ENCODE data around the gene ANO7. TPM values are rescaled to one million over a fixed set of nuclear protein-coding genes. Genes with fewer than 3 reads are reported as not detected.
A peak's percentile ranks its signal among the peaks of the same experiment; 100 is the strongest.

The ANO7 gene
- total RNA-seq, 1 experiment from 2014 or later = 4.1 TPM

DNA sequence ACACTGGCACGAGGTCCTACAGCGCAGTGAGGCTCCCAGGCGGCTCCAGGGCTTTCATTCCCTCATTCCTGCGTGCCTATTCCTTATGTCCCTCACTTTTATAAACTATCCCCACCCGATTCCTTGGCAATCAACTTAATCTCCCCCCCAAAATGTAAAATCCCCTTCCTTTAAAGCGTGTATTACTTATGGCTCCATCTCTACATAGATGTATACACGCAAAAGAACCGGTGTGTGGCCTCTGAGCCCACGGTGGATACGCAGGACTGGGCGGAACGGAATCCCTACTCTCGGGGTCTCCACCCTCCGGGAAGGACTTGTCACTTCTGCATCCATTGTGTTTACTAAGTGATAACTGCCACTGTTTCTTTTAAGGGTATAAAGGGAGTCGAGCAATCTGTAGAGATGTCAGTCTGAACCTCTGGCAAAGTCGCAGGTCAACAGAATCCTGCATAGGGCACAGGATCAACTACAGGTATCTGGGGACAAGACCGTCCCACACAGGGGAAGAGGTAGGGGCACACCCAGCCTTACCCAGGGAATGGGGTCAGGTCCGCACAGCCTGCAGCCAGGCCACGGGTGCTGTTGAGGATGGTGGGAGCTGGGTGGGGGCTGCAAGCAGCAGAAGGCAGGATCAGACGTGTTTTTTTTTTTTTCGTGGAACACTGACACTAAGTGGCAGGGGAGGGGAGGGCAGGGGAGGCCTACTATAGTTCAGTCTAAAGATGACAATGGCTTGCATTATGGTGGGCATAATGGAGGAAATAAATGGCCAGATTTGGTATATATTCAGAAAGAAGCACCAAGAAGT is 84.9 kb downstream of the ANO7 start:
- H3K4me1 Mint-ChIP-seq (ENCODE audit: low read depth, unreplicated experiment) = peaks cover 38% of the 10 kb centered on the region
- Histone ChIP-seq H3K27me3 (replicated peaks; ENCODE audit: control insufficient read depth, insufficient read depth, low read length) (no peaks in the 10 kb centered on the region), H3K9me3 (no peaks in the 10 kb centered on the region), H3K4me3 (ENCODE audit: low read depth, low read length) (peak overlapping the region; percentile 49), H3K36me3 (ENCODE audit: control insufficient read depth, insufficient read depth, low read length) (no peaks in the 10 kb centered on the region), H3K4me1 (peaks cover 11% of the 10 kb centered on the region; the same call in 1 of the 2 replicates)
- H3K4me3 Mint-ChIP-seq (ENCODE audit: unreplicated experiment) = peak overlapping the region; percentile 61
- H3K27ac Mint-ChIP-seq (ENCODE audit: unreplicated experiment) = peak overlapping the region; percentile 69
- no peak for DNase-seq
- H3K36me3 Mint-ChIP-seq (ENCODE audit: insufficient read depth, unreplicated experiment) = peaks cover 45% of the 10 kb centered on the region
- intact Hi-C loops (cut with micrococcal nuclease; ENCODE audit: unreplicated experiment) = loop anchor here (2.0 kb wide), 1 partner anchor 41 kb away; the partner anchor contains the start of genes HDLBP and SEPTIN2
- POLR2A ChIA-PET = no interaction called here
- CTCF ChIA-PET = no interaction called here
- TSS peak; percentile 61 for BruUV-seq (replicated peaks)
- TF ChIP-seq, protein P1, sequence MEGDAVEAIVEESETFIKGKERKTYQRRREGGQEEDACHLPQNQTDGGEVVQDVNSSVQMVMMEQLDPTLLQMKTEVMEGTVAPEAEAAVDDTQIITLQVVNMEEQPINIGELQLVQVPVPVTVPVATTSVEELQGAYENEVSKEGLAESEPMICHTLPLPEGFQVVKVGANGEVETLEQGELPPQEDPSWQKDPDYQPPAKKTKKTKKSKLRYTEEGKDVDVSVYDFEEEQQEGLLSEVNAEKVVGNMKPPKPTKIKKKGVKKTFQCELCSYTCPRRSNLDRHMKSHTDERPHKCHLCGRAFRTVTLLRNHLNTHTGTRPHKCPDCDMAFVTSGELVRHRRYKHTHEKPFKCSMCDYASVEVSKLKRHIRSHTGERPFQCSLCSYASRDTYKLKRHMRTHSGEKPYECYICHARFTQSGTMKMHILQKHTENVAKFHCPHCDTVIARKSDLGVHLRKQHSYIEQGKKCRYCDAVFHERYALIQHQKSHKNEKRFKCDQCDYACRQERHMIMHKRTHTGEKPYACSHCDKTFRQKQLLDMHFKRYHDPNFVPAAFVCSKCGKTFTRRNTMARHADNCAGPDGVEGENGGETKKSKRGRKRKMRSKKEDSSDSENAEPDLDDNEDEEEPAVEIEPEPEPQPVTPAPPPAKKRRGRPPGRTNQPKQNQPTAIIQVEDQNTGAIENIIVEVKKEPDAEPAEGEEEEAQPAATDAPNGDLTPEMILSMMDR (IDR thresholded peaks at IDR 0.05; ENCODE audit: insufficient read depth in 1 of 2, low read depth in 1 of 2, low read length in 1 of 2, severe bottlenecking in 1 of 2, unreplicated experiment in 1 of 2) = no peak
- H3K27me3 Mint-ChIP-seq (ENCODE audit: insufficient read depth, unreplicated experiment) = no peaks in the 10 kb centered on the region
- H3K9me3 Mint-ChIP-seq (ENCODE audit: unreplicated experiment) = peaks cover 9% of the 10 kb centered on the region

DNA sequence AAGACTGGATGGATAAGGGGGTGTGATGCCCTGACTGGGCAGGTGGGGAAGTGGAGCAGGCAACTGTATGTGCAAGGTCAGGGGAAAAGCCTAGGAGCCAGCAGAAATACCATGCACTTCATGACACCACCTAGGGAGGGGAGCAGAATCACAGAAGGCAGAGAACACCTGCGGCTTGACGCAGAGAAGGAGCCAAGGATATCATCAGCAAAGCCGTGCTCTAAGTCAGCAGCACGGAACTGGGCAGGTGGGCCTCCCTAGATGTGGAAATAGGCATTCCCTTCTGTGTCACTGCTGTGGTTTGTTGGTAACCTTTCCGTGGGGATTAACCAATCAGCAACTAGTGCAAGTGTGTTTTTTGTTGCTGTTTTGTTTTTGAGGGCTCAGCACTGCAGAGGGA is 85.7 kb downstream of the ANO7 start:
- POLR2A ChIA-PET = no interaction called here
- CTCF ChIA-PET = no interaction called here
- H3K4me3 Mint-ChIP-seq (ENCODE audit: unreplicated experiment) = no peak overlapping the region

More for the DNA sequence above, 85.7 kb downstream of the ANO7 start:
- Histone ChIP-seq H3K4me3 (ENCODE audit: low read depth, low read length) (no peak overlapping the region), H3K9me3 (no peaks in the 10 kb centered on the region), H3K36me3 (ENCODE audit: control insufficient read depth, insufficient read depth, low read length) (no peaks in the 10 kb centered on the region), H3K4me1 (peaks cover 11% of the 10 kb centered on the region; the same call in 1 of the 2 replicates), H3K27me3 (replicated peaks; ENCODE audit: control insufficient read depth, insufficient read depth, low read length) (no peaks in the 10 kb centered on the region)
- Mint-ChIP-seq H3K9me3 (ENCODE audit: unreplicated experiment) (peaks cover 9% of the 10 kb centered on the region), H3K4me1 (ENCODE audit: low read depth, unreplicated experiment) (peaks cover 40% of the 10 kb centered on the region), H3K36me3 (ENCODE audit: insufficient read depth, unreplicated experiment) (peaks cover 38% of the 10 kb centered on the region), H3K27me3 (ENCODE audit: insufficient read depth, unreplicated experiment) (no peaks in the 10 kb centered on the region), H3K27ac (ENCODE audit: unreplicated experiment) (peak overlapping the region; percentile 69)
- intact Hi-C loops (cut with micrococcal nuclease; ENCODE audit: unreplicated experiment) = no loop called here
- no TSS peak for BruUV-seq (replicated peaks)
- DNase-seq = no peak
- TF ChIP-seq, protein P1 (IDR thresholded peaks at IDR 0.05; ENCODE audit: insufficient read depth in 1 of 2, low read depth in 1 of 2, low read length in 1 of 2, severe bottlenecking in 1 of 2, unreplicated experiment in 1 of 2) = no peak

Other genes with a start within 250 kb of the ANO7 start
- gene SNED1, start 190.1 kb upstream of the ANO7 start, total RNA-seq (2022) = not detected in 2 replicates
- gene MTERF4, start 86.4 kb upstream of the ANO7 start, total RNA-seq (2022) = 19.6 and 22.2 TPM in 2 replicates
- gene PASK, start 39.2 kb upstream of the ANO7 start, total RNA-seq (2022) = 21.1 and 21.2 TPM in 2 replicates
- 30.0 and 32.5 TPM in 2 replicates for gene PPP1R7, start 38.2 kb upstream of the ANO7 start, total RNA-seq (2022)
- gene HDLBP, start 127.0 kb downstream of the ANO7 start, total RNA-seq (2022) = 350 and 379 TPM in 2 replicates
- gene SEPTIN2, start 127.2 kb downstream of the ANO7 start, total RNA-seq (2022) = 209 TPM in 2 replicates
- 37.2 and 37.3 TPM in 2 replicates for gene FARP2, start 167.6 kb downstream of the ANO7 start, total RNA-seq (2022)

All from Caco-2 (cell line).